Liver (tissue), 2 donors: ENCODE measurements around the gene TPRG1L.

Experiments used
- CTCF ChIP-seq: fragments of 150-350 bp; IDR thresholded peaks from 2 replicates; pipeline ENCODE4 v1.5.1; 2017; ENCODE audit warnings: improper control_type of control experiment, low read depth, low read length; ENCODE audit not compliant: missing input control
- TF ChIP-seq, protein P1 (sequence below): IDR thresholded peaks from 2 replicates; pipeline ENCODE4 v1.6.1; 2016; ENCODE audit warnings: antibody characterized with exemption
- donor health status: healthy.

GRCh38 chr1:3620708-3621107 lies 4.1 kb upstream of the TPRG1L start:
- no peak for TF ChIP-seq CTCF
- TF ChIP-seq, protein P1, sequence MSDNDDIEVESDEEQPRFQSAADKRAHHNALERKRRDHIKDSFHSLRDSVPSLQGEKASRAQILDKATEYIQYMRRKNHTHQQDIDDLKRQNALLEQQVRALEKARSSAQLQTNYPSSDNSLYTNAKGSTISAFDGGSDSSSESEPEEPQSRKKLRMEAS, result no peak
